Middle frontal gyrus (tissue), 1 donor: ENCODE data around the gene MYO10.

Experiments
- DNase-seq: peaks from one replicate; pipeline ENCODE4 v3.0.0-alpha.2; 2015; ENCODE audit warnings: low spot score; ENCODE audit errors: extremely low spot score

The MYO10 gene

DNA sequence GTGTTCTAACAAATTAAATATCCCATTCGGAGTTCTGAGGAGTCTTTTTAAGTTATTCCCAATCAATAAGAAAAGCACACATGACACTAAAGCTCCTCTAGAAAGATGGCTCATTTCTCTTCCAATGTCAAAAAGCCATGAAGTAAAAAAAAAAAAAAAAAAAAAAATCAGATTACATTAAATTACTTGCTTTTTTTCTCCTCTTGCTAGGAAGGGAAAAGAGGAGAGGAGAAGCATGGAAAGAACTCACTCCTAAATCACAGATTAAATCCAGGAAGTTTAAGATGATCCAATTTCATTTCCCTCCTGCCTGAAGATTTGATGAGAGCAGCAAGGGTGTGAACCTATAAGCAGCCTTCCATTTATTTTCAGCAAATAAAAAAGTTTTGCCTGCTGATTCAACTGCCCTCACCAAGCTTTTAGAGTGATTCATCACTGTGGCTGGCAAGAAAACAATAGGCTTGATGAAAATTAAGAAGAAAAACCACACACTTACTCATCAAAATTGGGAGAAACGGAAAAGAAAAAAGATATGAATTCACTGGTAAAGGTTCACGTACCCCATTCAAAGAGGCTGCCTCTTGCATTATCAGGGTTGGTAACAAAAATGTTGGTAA is 19.7 kb downstream of the MYO10 start:
- no peak for DNase-seq

GRCh38 chr5:16914584-16914983 is 21.5 kb downstream of the MYO10 start:
- DNase-seq: no peak

DNA sequence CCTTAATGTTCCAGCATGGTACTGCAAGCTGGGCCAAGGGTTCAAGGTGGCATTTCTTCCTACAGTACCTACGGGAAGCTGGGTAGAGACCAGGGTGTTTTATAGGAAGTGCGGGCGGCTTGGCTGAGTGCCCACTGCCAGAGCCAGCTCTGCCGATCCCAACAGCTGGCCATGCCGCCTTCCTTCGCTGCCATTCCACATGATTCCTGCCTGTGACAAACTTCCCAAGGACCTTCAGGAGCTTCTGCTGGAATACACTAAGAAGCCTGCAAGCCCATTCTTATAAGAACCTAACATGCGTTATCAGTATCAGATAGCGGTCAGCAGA is 22.0 kb downstream of the MYO10 start:
- DNase-seq: no peak

- DNase-seq: no peak
Measured at GRCh38 chr5:16913187-16914107, 22.6 kb downstream of the MYO10 start.

DNA sequence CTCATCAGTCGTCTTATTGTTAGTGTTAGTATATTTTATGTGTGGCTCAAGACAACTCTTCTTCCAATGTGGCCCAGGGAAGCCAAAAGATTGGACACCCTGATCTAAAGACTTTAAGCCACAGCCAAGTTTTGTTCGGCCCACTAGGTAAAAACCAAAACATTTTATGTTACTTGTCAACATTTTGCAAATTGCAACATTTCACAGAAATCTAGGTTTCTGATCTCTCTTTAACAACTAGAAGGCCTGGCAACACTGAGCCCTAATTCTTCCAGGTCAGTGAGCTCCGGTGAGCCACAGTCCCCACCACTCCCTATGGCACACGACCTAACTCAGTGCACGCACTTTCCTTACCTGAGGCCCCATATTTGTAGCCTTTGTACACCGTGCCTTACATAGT is 24.0 kb downstream of the MYO10 start:
- DNase-seq: no peak

DNA sequence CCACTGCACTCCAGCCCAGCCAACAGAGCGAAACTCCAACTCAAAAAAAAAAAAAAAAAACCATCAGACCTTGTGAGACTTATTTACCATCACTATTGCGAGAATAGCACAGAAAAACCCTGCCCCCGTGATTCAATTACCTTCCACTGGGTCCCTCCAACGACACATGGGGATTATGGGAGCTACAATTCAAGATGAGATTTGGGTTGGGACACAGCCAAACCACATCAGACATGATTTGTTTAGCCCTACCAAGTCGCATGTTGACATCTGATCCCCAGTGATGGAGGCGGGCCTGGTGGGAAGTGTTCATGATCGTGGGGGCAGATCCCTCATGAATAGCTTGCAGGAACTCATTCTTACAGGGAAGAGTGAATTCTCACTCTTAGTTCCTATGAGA is 26.6 kb downstream of the MYO10 start:
- DNase-seq: no peak

GRCh38 chr5:16907270-16907669 is 28.8 kb downstream of the MYO10 start:
- no peak for DNase-seq

- no peak for DNase-seq
Measured at GRCh38 chr5:16906255-16906654, 29.8 kb downstream of the MYO10 start.

- no peak for DNase-seq
Measured at GRCh38 chr5:16903480-16904300, 32.4 kb downstream of the MYO10 start.

DNA sequence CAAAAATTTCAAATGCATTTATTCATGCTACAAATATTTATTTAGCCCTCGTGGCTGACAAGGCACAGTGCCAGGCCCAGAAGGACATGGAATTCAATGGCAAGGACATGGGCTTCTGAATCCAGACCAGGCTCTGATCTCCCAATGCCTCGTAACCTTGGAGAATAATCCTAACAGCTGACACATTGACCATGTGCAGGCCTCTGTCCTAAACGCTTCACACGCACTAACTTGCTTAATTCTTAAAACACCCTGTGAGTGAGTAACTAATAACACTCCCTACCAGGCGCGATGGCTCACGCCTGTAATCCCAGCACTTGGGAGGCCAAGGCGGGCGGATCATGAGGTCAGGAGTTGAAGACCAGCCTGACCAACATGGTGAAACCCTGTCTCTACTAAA is 33.2 kb downstream of the MYO10 start:
- DNase-seq: no peak

DNA sequence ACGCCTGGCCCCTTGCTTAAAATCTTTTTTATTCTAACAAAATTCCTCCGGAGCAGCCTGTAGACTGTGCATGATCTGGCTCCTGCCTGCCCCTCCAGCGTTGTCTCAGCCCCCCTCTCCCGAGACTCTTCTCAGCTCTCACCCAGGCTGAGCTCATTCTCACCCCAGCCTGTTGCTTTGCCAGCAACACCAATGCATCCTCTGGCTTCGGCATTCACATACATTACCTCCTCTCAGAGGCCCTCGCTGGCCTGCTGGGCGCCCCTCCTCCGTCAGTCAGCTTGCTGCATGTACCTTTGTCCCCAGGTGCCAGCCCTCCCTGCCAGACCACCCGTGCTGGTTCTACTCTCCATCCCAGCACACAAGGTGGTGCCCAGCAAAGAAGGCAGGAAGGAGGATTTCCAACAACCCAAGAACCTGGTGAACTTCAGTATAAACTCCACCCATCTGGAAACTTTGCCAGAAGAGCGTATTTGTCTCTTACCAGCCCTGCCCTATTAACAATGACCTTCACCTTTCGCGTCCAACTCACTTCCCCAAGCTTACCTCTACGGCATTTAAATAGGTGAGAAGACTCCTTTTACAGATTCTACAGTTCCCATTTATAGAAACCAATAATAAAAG is 35.0 kb downstream of the MYO10 start:
- no peak for DNase-seq

DNA sequence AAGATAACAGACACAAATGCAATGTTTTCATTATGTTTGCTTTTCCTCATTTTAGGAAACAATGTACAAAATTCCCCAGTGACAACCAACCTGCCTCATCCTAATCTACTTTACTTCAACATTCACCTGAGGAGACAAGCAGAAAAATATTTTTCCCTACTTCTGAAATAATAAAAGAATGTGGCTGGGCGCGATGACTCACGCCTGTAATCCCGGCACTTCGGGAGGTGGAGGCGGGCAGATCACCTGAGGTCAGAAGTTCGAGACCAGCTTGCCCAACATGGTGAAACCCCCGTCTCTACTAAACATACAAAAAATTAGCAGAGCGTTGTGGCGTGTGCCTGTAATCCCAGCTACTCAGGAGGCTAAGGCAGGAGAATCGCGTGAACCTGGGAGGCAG is 36.9 kb downstream of the MYO10 start:
- DNase-seq: no peak

DNA sequence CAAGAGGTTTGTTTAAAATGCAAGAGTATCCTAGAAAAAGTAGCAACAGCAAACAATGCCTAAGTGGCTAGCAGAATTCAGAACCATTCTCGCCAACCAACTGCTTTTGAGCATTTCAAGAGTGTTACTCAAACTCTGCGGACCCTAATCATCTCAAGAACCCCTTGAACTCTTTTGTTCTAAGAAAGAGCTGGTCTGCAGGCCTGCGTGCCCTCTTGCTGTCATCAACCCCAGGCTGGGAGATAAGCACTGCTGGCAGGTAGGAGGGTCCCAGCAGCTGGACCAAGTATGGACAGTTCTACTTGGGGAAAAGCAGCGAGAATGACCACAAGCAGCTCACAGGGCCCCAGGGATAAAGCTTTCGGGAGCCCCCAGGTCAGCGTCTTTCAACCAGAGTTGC is 38.3 kb downstream of the MYO10 start:
- DNase-seq: no peak

DNA sequence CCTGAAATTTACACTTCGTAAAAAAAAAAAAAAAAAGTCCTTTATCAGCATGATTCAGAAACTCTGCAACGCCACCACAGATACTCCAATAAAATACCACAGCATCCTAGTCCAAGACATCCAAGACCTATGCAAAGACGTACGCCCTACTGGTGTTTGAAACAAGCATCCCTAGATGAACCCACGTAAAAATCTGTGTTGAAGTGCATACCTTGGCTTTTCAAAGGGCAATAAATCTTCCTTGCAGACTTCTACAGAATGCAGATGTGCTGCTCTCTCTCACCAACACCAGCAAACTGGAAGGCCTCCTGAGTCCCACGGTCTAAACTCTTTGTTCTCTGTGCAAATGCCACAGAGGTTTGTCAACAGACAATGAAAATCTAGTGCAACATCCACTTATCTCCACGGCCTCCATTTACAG is 38.8 kb downstream of the MYO10 start:
- DNase-seq: no peak

DNA sequence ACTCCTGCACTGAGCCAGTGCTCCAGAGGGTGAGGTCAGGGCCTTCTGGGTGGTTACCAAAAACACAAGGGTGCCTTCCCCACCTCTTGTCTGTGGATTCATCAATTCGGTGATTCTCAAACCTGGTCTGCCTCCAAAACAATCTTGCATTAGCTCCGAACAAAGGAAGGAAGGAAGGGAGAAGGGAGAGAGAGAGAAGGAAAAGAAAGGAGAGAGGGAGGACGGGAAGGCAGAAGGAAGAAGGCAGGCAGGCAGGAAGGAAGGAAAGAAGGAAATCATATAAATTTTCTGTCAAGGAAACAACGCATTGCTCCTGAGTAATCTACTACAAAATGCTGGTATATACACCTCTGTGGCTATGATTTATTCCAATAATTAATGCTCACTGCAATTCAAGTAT is 39.3 kb downstream of the MYO10 start:
- DNase-seq: no peak

- DNase-seq: no peak
Measured at GRCh38 chr5:16894236-16895057, 41.6 kb downstream of the MYO10 start.

GRCh38 chr5:16891033-16891432 is 45.1 kb downstream of the MYO10 start:
- DNase-seq: no peak

DNA sequence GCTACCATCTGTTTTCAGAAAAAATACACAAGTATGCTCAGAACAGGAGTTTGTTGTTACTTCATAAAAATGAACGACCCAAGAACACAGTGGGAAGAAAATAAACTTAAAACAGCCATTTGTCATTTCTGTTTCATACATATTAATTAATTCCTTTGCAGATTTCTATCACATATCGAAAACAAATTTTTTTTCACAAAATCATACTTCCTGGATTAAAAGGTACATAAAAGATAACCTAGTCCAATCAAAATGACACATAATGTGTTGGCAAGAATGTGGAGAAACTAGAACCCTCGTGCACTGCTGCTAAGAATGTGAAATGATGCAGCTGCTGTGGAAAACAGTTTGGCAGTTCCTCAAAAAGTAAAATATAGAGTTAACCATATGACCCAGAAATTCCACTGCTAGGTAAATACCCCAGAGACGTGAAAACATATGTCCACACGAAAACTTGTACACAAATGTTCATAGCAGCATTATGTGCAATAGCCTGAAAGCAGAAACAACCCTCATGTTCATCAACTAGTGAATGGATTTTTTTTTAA is 46.0 kb downstream of the MYO10 start:
- DNase-seq: no peak

GRCh38 chr5:16889203-16889971 is 46.7 kb downstream of the MYO10 start:
- DNase-seq: no peak

- no peak for DNase-seq
Measured at GRCh38 chr5:16888694-16889124, 47.4 kb downstream of the MYO10 start.
